GM12878 (cell line): ENCODE measurements around the gene PLPPR2. TPM values are rescaled to one million over a fixed set of nuclear protein-coding genes. Genes with fewer than 3 reads are reported as not detected.

Source experiments
- ATAC-seq: fragments of 200-7000 bp; cut with Tn5 transposase; 3 replicates; pipeline ENCODE4 v1.9.1; 2020; ENCODE audit warnings: mild to moderate bottlenecking, moderate library complexity
- BruUV-seq: library from RNA; stranded (reverse); fragments of 400-500 nt; replicated peaks from 2 replicates; lab custom pipeline; 2021; lab: Mats Ljungman, UMichigan
- CTCF ChIA-PET: fragments of 300-600 bp; sonication (Branson Sonifier 250); formaldehyde crosslinking; extraction: SDS; loops from one replicate; lab custom pipeline; 2021; ENCODE audit warnings: inconsistent platforms; lab: Yijun Ruan, JAX
- POLR2A ChIA-PET: fragments of 350-600 bp; formaldehyde crosslinking; extraction: SDS; loops from one replicate; lab custom pipeline; 2021; ENCODE audit warnings: inconsistent platforms; lab: Charles Lee
- RAD21 ChIA-PET: fragments of 300-600 bp; sonication (Branson Sonifier 250); formaldehyde crosslinking; loops from one replicate; lab custom pipeline; 2023; ENCODE audit warnings: antibody characterized with exemption; ENCODE audit not compliant: unreplicated experiment; lab: Charles Lee
- SMC1A ChIA-PET: fragments of 300-600 bp; sonication (Branson Sonifier 250); formaldehyde crosslinking; loops from one replicate; lab custom pipeline; 2023; ENCODE audit not compliant: unreplicated experiment, uncharacterized antibody; lab: Charles Lee
- DNase-seq: peaks from one replicate; pipeline ENCODE4 v3.0.0-alpha.2; 2011; ENCODE audit warnings: low read depth, low spot score
- FAIRE-seq: peaks from 3 replicates; lab custom pipeline; 2011; peaks lifted over from hg19 to GRCh38; lab: Jason Lieb, UNC
- H2AFZ ChIP-seq: 2 replicates; pipeline ENCODE4 v1.6.0; 2011; ENCODE audit warnings: low read depth, low read length, control low read depth; ENCODE audit not compliant: control insufficient read depth
- H3K27ac ChIP-seq: 2 replicates; pipeline ENCODE4 v1.5.1; 2011; ENCODE audit warnings: control low read depth; ENCODE audit not compliant: control insufficient read depth, insufficient read depth
- H3K27me3 ChIP-seq, 2 experiments: replicated peaks in 1 of 2; 2 replicates each; pipeline versions ENCODE4 v1.6.0 to v1.6.1; 2011; ENCODE audit warnings: low read length in 1 of 2; ENCODE audit not compliant: control insufficient read depth in 2 of 2, insufficient read depth in 2 of 2
- H3K36me3 ChIP-seq, 2 experiments: 2 replicates each; pipeline ENCODE4 v1.5.1; 2011; ENCODE audit warnings: low read length in 1 of 2; ENCODE audit not compliant: control insufficient read depth in 2 of 2, insufficient read depth in 2 of 2
- H3K4me1 ChIP-seq: 2 replicates; pipeline ENCODE4 v1.6.1; 2011; ENCODE audit warnings: mild to moderate bottlenecking, low read length, moderate library complexity, mixed read lengths; ENCODE audit not compliant: control insufficient read depth, insufficient read depth
- H3K4me2 ChIP-seq: 2 replicates; pipeline ENCODE4 v1.6.0; 2011; ENCODE audit warnings: control low read depth; ENCODE audit not compliant: control insufficient read depth, insufficient read depth
- H3K4me3 ChIP-seq: fragments of 200-600 bp; sonication (generic); 2 replicates; pipeline ENCODE4 v1.5.1; 2016
- H3K79me2 ChIP-seq: 2 replicates; pipeline ENCODE4 v1.6.0; 2011; ENCODE audit warnings: low read length; ENCODE audit not compliant: control insufficient read depth, insufficient read depth
- H3K9ac ChIP-seq: 2 replicates; pipeline ENCODE4 v1.8.0; 2011; ENCODE audit warnings: low read length, control low read depth, mixed read lengths; ENCODE audit not compliant: control insufficient read depth, insufficient read depth
- H3K9me3 ChIP-seq: replicated peaks from 3 replicates; pipeline ENCODE4 v1.5.1; 2011; ENCODE audit warnings: mild to moderate bottlenecking, low read length; ENCODE audit not compliant: control insufficient read depth, insufficient read depth
- H4K20me1 ChIP-seq: 2 replicates; pipeline ENCODE4 v1.6.0; 2011; ENCODE audit not compliant: control insufficient read depth, insufficient read depth
- EGR1 ChIP-seq, 2 experiments: IDR thresholded peaks; 1 replicate in 1 of 2; 2 replicates in 1 of 2; pipeline ENCODE4 v1.6.1; 2011 to 2012; ENCODE audit warnings: low read depth in 2 of 2, low read length in 2 of 2, borderline replicate concordance in 1 of 2, mild to moderate bottlenecking in 1 of 2, moderate library complexity in 1 of 2
- NFYA ChIP-seq: IDR thresholded peaks from 2 replicates; pipeline ENCODE4 v1.6.1; 2011; ENCODE audit warnings: low read depth, mild to moderate bottlenecking, low read length, improper control_type of control experiment, borderline replicate concordance
- NRF1 ChIP-seq: conservative IDR thresholded peaks from 2 replicates; pipeline ENCODE4 v1.6.1; 2011; ENCODE audit warnings: mild to moderate bottlenecking, low read depth, low read length, improper control_type of control experiment
- RB1 ChIP-seq: fragments of 450-650 bp; formaldehyde crosslinking; IDR thresholded peaks from 2 replicates; pipeline ENCODE4 v1.6.1; 2017; ENCODE audit warnings: mild to moderate bottlenecking, borderline replicate concordance
- WGBS: methylation state at CpG from one replicate; pipeline ENCODE4 v1.1.6; 2016; ENCODE audit warnings: low lambda C conversion rate; ENCODE audit not compliant: insufficient replicate concordance, insufficient coverage; ENCODE audit errors: missing lambda C conversion rate; 5-methylcytosine and 5-hydroxymethylcytosine counted together
- in situ Hi-C: fragments of 300-500 bp; cut with MboI; formaldehyde crosslinking; loops from 9 replicates; pipeline ENCODE4 v1.14.3; 2018; ENCODE audit warnings: mixed read lengths
- intact Hi-C: fragments of 100-400 bp; cut with micrococcal nuclease; formaldehyde crosslinking; loops from one replicate; pipeline ENCODE4 v1.14.2; 2022; ENCODE audit not compliant: unreplicated experiment
- polyA plus RNA-seq, 11 experiments: library from polyadenylated mRNA; depleted of rRNA in 4 of 11; unstranded in 6 of 11; stranded (reverse) in 5 of 11; fragments of >200 nt; fragmentation: Nextera tagmentation in 4 of 11; fragmentation: Illumina TruSeq in 1 of 11; extraction: Ambion mirVana in 4 of 11; extraction: Trizol in 1 of 11; gene quantifications; 1 replicate in 1 of 11; 2 replicates in 10 of 11; pipeline versions ENCODE4 v1.2.1 to v1.2.3, GENCODE V29; 2011 to 2016; ENCODE audit warnings: inconsistent platforms in 2 of 11, missing spikeins in 2 of 11, low read depth in 1 of 11
- total RNA-seq, 4 experiments: library from RNA; depleted of rRNA in 3 of 4; stranded (reverse); fragments of >200 nt in 3 of 4; fragmentation: Illumina TruSeq in 1 of 4; extraction: Trizol in 1 of 4; gene quantifications; 2 replicates each; pipeline versions ENCODE4 v1.2.1 to v1.2.3, GENCODE V29; 2013 to 2021
- TF ChIP-seq, protein P1 (sequence below): IDR thresholded peaks from 2 replicates; pipeline ENCODE4 v1.6.1; 2012; ENCODE audit warnings: improper control_type of control experiment, low read depth, low read length; ENCODE audit not compliant: insufficient replicate concordance
- TF ChIP-seq, protein P2 (sequence below): fragments of 450-650 bp; conservative IDR thresholded peaks from 2 replicates; pipeline ENCODE4 v1.6.1; 2017; ENCODE audit warnings: mild to moderate bottlenecking, moderate library complexity
- TF ChIP-seq, protein P3 (sequence below): IDR thresholded peaks from 2 replicates; pipeline ENCODE4 v1.6.1; 2012; ENCODE audit warnings: low read length, inconsistent platforms
- TF ChIP-seq, protein P4 (sequence below), 3 experiments: IDR thresholded peaks in 2 of 3; conservative IDR thresholded peaks in 1 of 3; 2 replicates each; pipeline ENCODE4 v1.5.1; 2011; ENCODE audit warnings: low read depth in 3 of 3, low read length in 3 of 3, mild to moderate bottlenecking in 3 of 3, control low read depth in 2 of 3, moderate library complexity in 2 of 3, inconsistent platforms in 1 of 3, mixed read lengths in 1 of 3; ENCODE audit not compliant: control insufficient read depth in 2 of 3, insufficient read depth in 1 of 3; ENCODE audit errors: extremely low read depth in 1 of 3

Gene PLPPR2
- total and polyA plus RNA-seq, 10 of the 15 experiments (the other 5 are each of a cell fraction or from before 2014, with no cell fraction given): 0.09 to 2.8 (median 0.70) TPM

DNA sequence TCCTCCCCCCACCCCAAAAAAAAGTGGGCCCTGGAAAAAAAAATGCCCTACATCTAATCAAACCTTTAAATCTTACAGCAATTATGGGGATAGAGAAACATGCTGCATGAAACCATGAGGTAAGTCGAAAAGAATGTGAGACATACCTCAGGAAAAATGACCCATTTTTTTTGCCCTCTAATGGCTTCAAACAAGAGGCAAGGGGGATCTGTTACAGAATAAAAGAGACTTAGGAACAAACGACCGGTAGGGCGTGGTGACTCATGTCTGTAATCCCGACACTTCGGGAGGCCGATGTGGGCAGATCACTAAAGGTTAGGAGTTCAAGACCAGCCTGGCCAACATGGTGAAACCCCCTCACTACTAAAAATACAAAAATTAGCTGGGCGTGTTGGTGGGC lies 55.5 kb downstream of the PLPPR2 start (continued):
- TF ChIP-seq, protein P1, sequence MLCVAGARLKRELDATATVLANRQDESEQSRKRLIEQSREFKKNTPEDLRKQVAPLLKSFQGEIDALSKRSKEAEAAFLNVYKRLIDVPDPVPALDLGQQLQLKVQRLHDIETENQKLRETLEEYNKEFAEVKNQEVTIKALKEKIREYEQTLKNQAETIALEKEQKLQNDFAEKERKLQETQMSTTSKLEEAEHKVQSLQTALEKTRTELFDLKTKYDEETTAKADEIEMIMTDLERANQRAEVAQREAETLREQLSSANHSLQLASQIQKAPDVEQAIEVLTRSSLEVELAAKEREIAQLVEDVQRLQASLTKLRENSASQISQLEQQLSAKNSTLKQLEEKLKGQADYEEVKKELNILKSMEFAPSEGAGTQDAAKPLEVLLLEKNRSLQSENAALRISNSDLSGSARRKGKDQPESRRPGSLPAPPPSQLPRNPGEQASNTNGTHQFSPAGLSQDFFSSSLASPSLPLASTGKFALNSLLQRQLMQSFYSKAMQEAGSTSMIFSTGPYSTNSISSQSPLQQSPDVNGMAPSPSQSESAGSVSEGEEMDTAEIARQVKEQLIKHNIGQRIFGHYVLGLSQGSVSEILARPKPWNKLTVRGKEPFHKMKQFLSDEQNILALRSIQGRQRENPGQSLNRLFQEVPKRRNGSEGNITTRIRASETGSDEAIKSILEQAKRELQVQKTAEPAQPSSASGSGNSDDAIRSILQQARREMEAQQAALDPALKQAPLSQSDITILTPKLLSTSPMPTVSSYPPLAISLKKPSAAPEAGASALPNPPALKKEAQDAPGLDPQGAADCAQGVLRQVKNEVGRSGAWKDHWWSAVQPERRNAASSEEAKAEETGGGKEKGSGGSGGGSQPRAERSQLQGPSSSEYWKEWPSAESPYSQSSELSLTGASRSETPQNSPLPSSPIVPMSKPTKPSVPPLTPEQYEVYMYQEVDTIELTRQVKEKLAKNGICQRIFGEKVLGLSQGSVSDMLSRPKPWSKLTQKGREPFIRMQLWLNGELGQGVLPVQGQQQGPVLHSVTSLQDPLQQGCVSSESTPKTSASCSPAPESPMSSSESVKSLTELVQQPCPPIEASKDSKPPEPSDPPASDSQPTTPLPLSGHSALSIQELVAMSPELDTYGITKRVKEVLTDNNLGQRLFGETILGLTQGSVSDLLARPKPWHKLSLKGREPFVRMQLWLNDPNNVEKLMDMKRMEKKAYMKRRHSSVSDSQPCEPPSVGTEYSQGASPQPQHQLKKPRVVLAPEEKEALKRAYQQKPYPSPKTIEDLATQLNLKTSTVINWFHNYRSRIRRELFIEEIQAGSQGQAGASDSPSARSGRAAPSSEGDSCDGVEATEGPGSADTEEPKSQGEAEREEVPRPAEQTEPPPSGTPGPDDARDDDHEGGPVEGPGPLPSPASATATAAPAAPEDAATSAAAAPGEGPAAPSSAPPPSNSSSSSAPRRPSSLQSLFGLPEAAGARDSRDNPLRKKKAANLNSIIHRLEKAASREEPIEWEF: no peak
- TF ChIP-seq, protein P2, sequence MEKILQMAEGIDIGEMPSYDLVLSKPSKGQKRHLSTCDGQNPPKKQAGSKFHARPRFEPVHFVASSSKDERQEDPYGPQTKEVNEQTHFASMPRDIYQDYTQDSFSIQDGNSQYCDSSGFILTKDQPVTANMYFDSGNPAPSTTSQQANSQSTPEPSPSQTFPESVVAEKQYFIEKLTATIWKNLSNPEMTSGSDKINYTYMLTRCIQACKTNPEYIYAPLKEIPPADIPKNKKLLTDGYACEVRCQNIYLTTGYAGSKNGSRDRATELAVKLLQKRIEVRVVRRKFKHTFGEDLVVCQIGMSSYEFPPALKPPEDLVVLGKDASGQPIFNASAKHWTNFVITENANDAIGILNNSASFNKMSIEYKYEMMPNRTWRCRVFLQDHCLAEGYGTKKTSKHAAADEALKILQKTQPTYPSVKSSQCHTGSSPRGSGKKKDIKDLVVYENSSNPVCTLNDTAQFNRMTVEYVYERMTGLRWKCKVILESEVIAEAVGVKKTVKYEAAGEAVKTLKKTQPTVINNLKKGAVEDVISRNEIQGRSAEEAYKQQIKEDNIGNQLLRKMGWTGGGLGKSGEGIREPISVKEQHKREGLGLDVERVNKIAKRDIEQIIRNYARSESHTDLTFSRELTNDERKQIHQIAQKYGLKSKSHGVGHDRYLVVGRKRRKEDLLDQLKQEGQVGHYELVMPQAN: no peak
- no peak for TF ChIP-seq NRF1

DNA sequence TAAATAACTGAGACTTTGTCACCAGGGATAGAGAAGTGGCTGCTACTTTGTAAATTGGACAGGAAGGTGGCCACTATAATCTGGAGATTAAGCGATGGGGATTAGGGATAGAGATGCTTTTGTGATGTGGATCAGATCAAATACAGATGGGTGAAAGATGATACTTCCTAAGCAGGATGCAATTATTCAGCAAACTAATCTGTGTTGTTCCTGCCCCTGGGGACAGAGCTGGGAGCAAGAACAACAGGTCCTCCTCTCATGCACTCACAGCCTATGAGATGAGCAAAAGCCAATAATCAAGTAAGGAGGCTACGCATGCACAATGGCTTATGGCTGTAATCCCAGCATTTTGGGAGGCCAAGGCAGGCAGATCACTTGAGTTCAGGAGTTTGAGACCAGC lies 59.3 kb downstream of the PLPPR2 start:
- Histone ChIP-seq H3K4me2 (no peak overlapping the region), H3K9ac (no peak overlapping the region), H3K4me1 (no peaks in the 10 kb centered on the region), H3K27ac (no peak overlapping the region), H3K27me3 (peaks cover 5% of the 10 kb centered on the region in 2 experiments), H3K9me3 (no peaks in the 10 kb centered on the region), H3K36me3 (no peaks in the 10 kb centered on the region), H4K20me1 (no peaks in the 10 kb centered on the region), H2AFZ (no peak overlapping the region), H3K4me3 (no peak overlapping the region), H3K79me2 (no peaks in the 10 kb centered on the region)
- 74% methylated on average over 2 of the region's 2 CpGs for WGBS
- SMC1A ChIA-PET: no interaction called here
- intact Hi-C loops (no loop called here), in situ Hi-C loops (no loop called here)
- ATAC-seq (no peak), FAIRE-seq (no peak), DNase-seq (no peak)
- RAD21 ChIA-PET: no interaction called here
- POLR2A ChIA-PET: no interaction called here
- BruUV-seq: no TSS peak
- CTCF ChIA-PET: interaction anchor here (0.5 kb wide), 1 partner anchor 26 kb away, joined by 3 read pairs; no protein-coding TSS in a partner anchor
- TF ChIP-seq, protein P3, sequence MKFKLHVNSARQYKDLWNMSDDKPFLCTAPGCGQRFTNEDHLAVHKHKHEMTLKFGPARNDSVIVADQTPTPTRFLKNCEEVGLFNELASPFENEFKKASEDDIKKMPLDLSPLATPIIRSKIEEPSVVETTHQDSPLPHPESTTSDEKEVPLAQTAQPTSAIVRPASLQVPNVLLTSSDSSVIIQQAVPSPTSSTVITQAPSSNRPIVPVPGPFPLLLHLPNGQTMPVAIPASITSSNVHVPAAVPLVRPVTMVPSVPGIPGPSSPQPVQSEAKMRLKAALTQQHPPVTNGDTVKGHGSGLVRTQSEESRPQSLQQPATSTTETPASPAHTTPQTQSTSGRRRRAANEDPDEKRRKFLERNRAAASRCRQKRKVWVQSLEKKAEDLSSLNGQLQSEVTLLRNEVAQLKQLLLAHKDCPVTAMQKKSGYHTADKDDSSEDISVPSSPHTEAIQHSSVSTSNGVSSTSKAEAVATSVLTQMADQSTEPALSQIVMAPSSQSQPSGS: no peak
- TF ChIP-seq NFYA: no peak
- TF ChIP-seq RB1: no peak
- TF ChIP-seq, protein P4, sequence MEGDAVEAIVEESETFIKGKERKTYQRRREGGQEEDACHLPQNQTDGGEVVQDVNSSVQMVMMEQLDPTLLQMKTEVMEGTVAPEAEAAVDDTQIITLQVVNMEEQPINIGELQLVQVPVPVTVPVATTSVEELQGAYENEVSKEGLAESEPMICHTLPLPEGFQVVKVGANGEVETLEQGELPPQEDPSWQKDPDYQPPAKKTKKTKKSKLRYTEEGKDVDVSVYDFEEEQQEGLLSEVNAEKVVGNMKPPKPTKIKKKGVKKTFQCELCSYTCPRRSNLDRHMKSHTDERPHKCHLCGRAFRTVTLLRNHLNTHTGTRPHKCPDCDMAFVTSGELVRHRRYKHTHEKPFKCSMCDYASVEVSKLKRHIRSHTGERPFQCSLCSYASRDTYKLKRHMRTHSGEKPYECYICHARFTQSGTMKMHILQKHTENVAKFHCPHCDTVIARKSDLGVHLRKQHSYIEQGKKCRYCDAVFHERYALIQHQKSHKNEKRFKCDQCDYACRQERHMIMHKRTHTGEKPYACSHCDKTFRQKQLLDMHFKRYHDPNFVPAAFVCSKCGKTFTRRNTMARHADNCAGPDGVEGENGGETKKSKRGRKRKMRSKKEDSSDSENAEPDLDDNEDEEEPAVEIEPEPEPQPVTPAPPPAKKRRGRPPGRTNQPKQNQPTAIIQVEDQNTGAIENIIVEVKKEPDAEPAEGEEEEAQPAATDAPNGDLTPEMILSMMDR (IDR thresholded peaks at IDR 0.05 in 2 of 3, conservative IDR thresholded peaks at IDR 0.05 in 1 of 3; ENCODE audit: control insufficient read depth in 2 of 3, extremely low read depth in 1 of 3, insufficient read depth in 1 of 3, low read depth in 3 of 3, low read length in 3 of 3): no peak
- TF ChIP-seq EGR1 (IDR thresholded peaks at IDR 0.05; ENCODE audit: borderline replicate concordance in 1 of 2, low read depth in 2 of 2, low read length in 2 of 2): no peak
